Astrocyte of the cerebellum (primary cell): ENCODE measurements around the gene RGP1.

Experiments
- DNase-seq: peaks from one replicate; pipeline ENCODE4 v3.0.0-alpha.2; 2011; ENCODE audit warnings: low read depth
- H3K4me3 ChIP-seq: 2 replicates; pipeline ENCODE4 v1.5.1; 2011; ENCODE audit warnings: mild to moderate bottlenecking, low read depth, low read length, moderate library complexity
- in situ Hi-C: cut with HindIII; loops from 2 replicates; pipeline ENCODE4 v1.10.0; 2017; ENCODE audit warnings: low sequenced_read_pairs
- TF ChIP-seq, protein P1 (sequence below): IDR thresholded peaks from 2 replicates; pipeline ENCODE4 v1.5.1; 2012; ENCODE audit warnings: low read length, low read depth, moderate library complexity, mild to moderate bottlenecking; ENCODE audit errors: missing control alignments

The RGP1 gene

DNA sequence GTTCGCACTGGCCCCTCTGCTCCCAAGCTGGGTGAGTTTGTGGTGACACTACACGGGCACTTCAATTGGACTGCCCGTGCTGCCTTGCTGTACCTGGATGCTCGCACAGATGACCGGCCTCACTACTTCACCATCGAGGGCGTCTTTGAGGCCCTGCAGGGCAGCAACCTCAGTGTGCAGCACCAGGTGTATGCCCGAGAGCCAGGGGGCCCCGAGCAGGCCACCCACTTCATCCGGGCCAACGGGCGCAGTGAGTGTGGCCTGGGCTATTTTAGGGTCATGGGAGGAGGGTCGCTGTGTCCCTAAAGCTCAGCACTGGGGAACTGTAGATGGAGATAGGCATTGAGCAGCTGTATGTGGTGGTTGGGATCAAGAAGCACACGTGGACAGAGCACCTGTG is 43.7 kb downstream of the RGP1 start:
- TF ChIP-seq, protein P1, sequence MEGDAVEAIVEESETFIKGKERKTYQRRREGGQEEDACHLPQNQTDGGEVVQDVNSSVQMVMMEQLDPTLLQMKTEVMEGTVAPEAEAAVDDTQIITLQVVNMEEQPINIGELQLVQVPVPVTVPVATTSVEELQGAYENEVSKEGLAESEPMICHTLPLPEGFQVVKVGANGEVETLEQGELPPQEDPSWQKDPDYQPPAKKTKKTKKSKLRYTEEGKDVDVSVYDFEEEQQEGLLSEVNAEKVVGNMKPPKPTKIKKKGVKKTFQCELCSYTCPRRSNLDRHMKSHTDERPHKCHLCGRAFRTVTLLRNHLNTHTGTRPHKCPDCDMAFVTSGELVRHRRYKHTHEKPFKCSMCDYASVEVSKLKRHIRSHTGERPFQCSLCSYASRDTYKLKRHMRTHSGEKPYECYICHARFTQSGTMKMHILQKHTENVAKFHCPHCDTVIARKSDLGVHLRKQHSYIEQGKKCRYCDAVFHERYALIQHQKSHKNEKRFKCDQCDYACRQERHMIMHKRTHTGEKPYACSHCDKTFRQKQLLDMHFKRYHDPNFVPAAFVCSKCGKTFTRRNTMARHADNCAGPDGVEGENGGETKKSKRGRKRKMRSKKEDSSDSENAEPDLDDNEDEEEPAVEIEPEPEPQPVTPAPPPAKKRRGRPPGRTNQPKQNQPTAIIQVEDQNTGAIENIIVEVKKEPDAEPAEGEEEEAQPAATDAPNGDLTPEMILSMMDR: no peak
- in situ Hi-C loops: no loop called here
- DNase-seq: no peak
- peak overlapping the region; percentile 46 for H3K4me3 ChIP-seq

DNA sequence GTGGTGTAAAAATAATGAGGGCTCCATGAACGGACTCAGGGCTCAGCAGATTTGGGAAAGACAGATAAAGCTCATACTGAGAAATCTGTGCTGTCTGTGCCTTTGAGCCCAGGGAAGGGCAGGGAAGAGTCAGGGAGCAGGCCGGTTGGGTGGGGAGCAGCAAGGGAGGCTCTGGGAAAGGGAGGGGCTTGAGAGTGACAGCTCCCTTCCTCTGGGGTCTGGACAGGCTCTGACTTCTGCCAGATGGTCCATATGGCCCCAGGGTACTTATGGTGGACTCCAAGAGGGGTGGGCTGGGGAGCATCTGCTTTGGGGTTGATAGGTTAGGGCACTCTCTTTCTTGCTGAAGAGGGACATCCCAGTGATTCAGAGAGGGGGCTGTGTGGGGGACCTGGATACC is 44.4 kb downstream of the RGP1 start:
- TF ChIP-seq, protein P1: no peak
- no peak for DNase-seq
- in situ Hi-C loops: no loop called here
- H3K4me3 ChIP-seq: peak overlapping the region; percentile 46

DNA sequence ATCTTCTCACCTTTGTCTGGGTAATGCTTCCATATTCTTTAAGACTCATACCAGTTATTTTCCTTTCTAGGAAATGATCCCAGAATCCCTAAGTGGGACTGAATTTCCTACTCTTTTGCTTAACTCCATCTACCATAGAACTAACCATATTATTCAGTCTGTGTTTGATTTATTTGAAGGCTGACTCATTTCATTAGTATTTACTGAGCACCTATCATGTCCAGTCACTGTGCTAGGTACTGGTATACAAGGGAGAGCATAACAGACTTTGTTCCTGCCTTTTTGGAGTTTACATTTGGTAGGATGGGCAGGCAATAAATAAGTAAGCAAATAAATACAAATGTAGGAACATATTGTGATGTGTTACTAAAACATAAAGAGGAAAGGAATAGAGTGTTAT is 46.6 kb downstream of the RGP1 start:
- TF ChIP-seq, protein P1: no peak
- H3K4me3 ChIP-seq: no peak overlapping the region
- in situ Hi-C loops: no loop called here
- no peak for DNase-seq

DNA sequence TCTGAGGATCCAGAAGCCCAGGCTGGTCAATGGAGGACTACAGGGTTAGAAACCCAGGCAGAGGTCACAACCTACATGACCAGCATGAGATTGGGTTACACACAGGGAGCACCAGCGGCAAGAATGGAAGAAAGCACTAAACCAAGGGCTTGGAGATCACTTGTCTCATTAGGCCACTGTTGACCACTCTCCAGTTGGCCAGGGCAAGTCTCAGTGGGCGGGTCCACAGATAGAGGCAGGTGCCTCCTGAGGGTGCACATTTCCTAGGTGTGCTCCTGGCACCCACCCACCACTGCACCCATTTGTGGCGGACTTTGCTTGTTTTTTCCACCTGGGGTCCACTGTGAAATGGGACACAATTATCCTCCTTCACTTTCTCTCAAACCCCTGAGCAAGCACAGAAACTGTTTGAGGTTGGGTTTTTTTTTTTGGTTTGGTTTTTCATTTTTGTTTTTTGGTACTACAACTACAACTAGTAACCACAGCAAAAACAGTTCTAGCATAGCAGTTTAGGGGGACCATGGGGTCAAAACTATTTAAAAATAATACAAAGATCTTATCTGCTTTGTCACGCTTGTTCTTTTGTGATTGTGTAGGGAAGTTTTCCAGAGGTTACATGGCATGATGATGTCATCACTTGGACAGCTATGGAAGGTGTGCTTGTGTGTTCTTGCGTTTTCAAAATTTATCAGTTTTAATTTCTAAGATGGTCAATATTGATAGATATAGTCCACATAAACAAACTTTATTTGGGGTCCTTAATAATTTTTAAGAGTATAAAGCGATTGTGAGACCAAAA is 48.4 kb downstream of the RGP1 start:
- H3K4me3 ChIP-seq: no peak overlapping the region
- in situ Hi-C loops: no loop called here
- no peak for DNase-seq
- TF ChIP-seq, protein P1: no peak

DNA sequence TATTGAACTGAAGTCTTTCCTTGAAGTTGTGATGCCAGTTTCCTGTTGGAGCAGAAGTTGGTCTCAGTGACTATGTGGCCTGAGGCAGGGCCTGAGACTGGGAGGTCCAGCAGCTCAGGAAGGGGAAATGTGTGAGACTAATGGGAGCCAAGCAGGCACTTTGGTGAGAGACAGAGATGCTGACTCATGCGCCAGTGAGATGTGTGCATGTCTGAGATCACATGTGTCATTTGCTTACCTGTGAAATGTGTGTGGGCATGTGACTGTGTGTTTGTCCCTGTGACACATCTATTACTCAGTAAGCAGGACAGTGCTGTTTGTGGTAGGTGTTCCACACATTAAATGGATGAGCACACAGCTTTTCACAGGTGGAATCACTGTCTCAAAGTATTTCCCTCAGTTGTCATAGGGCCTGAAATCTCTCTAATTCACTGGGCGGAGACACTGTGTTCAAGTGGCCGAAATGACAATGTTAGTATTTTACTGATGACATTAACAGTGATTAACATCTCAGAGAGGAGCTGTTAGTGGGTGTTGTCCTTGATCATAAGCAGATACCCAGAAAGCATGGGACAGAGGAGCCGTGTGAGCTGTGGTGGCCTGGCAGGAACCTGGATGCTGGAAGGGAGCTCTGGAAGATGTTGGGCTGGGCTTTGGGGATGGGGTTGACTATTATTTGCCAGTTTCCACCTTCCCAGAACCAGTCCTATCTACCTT is 49.7 kb downstream of the RGP1 start:
- TF ChIP-seq, protein P1: no peak
- no peak for DNase-seq
- H3K4me3 ChIP-seq: no peak overlapping the region
- in situ Hi-C loops: no loop called here

DNA sequence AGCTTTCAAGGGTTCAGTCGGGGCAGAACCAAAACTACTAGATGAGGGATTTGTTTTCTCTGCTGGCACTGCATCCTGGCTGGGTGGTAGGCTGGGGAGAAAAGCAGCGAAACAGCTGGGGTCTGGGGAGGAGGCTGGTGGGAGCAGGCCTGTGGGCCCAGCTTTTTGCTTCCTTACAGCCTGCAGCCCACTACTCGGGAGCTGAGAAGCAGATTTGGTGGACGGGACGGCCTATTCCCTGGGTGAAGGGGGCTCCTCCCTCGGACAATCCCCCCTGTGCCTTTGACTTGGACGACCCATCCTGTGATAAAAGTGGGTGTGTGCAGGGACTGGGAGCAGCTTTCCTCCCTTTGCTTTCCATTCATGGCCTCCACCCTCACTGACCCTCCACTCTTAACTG is 51.4 kb downstream of the RGP1 start:
- no peak overlapping the region for H3K4me3 ChIP-seq
- no peak for DNase-seq
- in situ Hi-C loops: no loop called here
- TF ChIP-seq, protein P1: no peak
